MM.1S (cell line): Measurements from ENCODE around the gene B9D2.

Source experiments
- DNase-seq: peaks from one replicate; pipeline ENCODE4 v3.0.0-alpha.2; 2015
- H2AFZ ChIP-seq: fragments of 300-600 bp; sonication (generic); 2 replicates; pipeline ENCODE4 v1.6.0; 2016; ENCODE audit warnings: antibody characterized with exemption, low read length
- H3F3A ChIP-seq: fragments of 300-600 bp; sonication (generic); 2 replicates; pipeline ENCODE4 v1.6.1; 2016; ENCODE audit warnings: mild to moderate bottlenecking, antibody characterized with exemption, low read length, moderate library complexity, mixed read lengths; ENCODE audit not compliant: insufficient read depth
- H3K27ac ChIP-seq: fragments of 300-600 bp; sonication (generic); 2 replicates; pipeline ENCODE4 v1.5.1; 2016; ENCODE audit warnings: mild to moderate bottlenecking, low read length
- H3K27me3 ChIP-seq: fragments of 300-600 bp; sonication (generic); replicated peaks from 2 replicates; pipeline ENCODE4 v1.6.0; 2016; ENCODE audit warnings: low read length; ENCODE audit not compliant: insufficient read depth
- H3K36me3 ChIP-seq: fragments of 300-600 bp; sonication (generic); replicated peaks from 2 replicates; pipeline ENCODE4 v1.6.1; 2016; ENCODE audit warnings: mild to moderate bottlenecking, low read length, mixed read lengths; ENCODE audit not compliant: insufficient read depth
- H3K4me1 ChIP-seq: fragments of 300-600 bp; sonication (generic); 2 replicates; pipeline ENCODE4 v1.6.1; 2016; ENCODE audit warnings: low read length, mixed read lengths
- H3K4me2 ChIP-seq: fragments of 300-600 bp; sonication (generic); 2 replicates; pipeline ENCODE4 v1.6.0; 2016; ENCODE audit warnings: low read depth, low read length
- H3K4me3 ChIP-seq: fragments of 300-600 bp; sonication (generic); 2 replicates; pipeline ENCODE4 v1.5.1; 2016; ENCODE audit warnings: low read length, mixed read lengths
- H3K79me2 ChIP-seq: fragments of 300-600 bp; sonication (generic); 2 replicates; pipeline ENCODE4 v1.6.1; 2016; ENCODE audit warnings: mixed run types, low read length, mixed read lengths
- H3K9ac ChIP-seq: fragments of 300-600 bp; sonication (generic); 2 replicates; pipeline ENCODE4 v1.6.1; 2016; ENCODE audit warnings: low read length, mixed read lengths
- H3K9me2 ChIP-seq: fragments of 300-600 bp; sonication (generic); replicated peaks from 2 replicates; pipeline ENCODE4 v1.6.1; 2016; ENCODE audit warnings: mild to moderate bottlenecking, low read length, mixed read lengths; ENCODE audit not compliant: insufficient read depth
- H3K9me3 ChIP-seq: fragments of 300-600 bp; sonication (generic); replicated peaks from 2 replicates; pipeline ENCODE4 v1.6.1; 2016; ENCODE audit warnings: mild to moderate bottlenecking, low read length, mixed read lengths; ENCODE audit not compliant: insufficient read depth
- H4K20me1 ChIP-seq: fragments of 300-600 bp; sonication (generic); 2 replicates; pipeline ENCODE4 v1.6.1; 2016; ENCODE audit warnings: mild to moderate bottlenecking, low read length, moderate library complexity, mixed read lengths; ENCODE audit not compliant: insufficient read depth
- EZH2 ChIP-seq: fragments of 300-600 bp; sonication (generic); optimal IDR thresholded peaks from 2 replicates; pipeline ENCODE3; 2017; ENCODE audit warnings: low read depth, mild to moderate bottlenecking, antibody characterized with exemption, low read length, mixed read lengths
- EZH2phosphoT487 ChIP-seq: fragments of 300-600 bp; sonication (generic); IDR thresholded peaks from 2 replicates; pipeline ENCODE4 v1.6.1; 2018; ENCODE audit warnings: antibody characterized with exemption, low read length
- TF ChIP-seq, protein P1 (sequence below): fragments of 300-600 bp; sonication (generic); IDR thresholded peaks from 2 replicates; pipeline ENCODE4 v1.5.1; 2016; ENCODE audit warnings: antibody characterized with exemption, low read length, mixed read lengths

Gene B9D2

DNA sequence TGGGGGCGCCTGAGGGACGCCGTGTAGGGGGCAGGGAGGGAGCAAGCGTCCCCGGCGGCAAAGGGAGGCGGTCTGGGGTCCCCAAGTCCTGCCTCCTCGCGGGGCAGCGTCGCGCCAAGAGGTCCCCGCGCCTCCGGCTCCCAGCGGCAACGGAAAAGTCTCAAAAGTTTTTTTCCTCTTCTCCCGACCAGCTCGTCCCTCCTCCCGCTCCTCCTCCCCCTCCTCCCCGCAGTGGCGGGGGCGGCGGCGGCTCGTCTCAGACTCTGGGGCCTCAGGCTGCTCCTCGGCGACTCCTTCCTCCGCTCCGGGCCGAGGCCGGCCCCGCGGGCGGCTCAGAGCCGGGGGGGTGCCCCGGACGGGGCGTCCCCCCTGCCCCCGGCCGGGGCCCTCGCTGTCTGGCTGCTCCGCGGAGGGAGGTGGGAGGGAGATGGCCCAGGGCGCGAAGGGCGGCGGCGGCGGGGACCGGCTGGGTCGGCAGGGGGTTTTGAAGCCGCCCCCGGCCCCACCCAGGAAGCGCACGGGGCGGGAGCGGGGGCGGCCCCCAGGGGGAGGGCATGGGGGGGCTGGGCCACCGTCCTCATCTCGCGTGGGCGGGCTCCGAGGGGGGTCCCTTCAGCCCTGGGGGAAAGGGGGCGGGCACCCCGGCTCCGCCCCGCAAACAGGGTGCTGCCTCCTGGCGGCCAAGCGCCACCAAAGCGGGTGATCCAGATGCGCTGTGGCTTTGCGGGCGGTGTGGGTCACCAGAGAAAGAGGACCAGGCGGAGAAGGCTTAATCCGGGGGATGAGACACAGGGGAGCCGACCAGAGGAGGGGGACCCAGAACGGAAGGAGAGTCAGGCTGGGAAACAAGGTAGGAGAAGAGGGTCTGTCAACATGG is 10.2 kb downstream of the B9D2 start, which contains the start of gene TGFB1:
Gene TGFB1 (minus strand): TSS at position 457 of the 877 bp plus-strand sequence. CDS start 878 bp downstream, outside the sequence.
- peaks cover 11% of the 10 kb centered on the region for H3F3A ChIP-seq
- H4K20me1 ChIP-seq = no peaks in the 10 kb centered on the region
- H3K9ac ChIP-seq = peak within 1 kb of the TSS; percentile 67
- H3K9me2 ChIP-seq = no peaks in the 10 kb centered on the region
- H3K4me2 ChIP-seq = peak within 1 kb of the TSS; percentile 96
- peak; percentile 84 for DNase-seq
- H3K27me3 ChIP-seq = no peaks in the 10 kb centered on the region
- H3K79me2 ChIP-seq = peaks cover 3% of the 10 kb centered on the region; the same call in 1 of the 2 replicates
- peak within 1 kb of the TSS; percentile 87 for H2AFZ ChIP-seq
- H3K4me3 ChIP-seq = peak within 1 kb of the TSS; percentile 91
- peak within 1 kb of the TSS; percentile 32; the same call in 1 of the 2 replicates for H3K27ac ChIP-seq
- TF ChIP-seq EZH2 (no peak), EZH2phosphoT487 (no peak)
- TF ChIP-seq, protein P1, sequence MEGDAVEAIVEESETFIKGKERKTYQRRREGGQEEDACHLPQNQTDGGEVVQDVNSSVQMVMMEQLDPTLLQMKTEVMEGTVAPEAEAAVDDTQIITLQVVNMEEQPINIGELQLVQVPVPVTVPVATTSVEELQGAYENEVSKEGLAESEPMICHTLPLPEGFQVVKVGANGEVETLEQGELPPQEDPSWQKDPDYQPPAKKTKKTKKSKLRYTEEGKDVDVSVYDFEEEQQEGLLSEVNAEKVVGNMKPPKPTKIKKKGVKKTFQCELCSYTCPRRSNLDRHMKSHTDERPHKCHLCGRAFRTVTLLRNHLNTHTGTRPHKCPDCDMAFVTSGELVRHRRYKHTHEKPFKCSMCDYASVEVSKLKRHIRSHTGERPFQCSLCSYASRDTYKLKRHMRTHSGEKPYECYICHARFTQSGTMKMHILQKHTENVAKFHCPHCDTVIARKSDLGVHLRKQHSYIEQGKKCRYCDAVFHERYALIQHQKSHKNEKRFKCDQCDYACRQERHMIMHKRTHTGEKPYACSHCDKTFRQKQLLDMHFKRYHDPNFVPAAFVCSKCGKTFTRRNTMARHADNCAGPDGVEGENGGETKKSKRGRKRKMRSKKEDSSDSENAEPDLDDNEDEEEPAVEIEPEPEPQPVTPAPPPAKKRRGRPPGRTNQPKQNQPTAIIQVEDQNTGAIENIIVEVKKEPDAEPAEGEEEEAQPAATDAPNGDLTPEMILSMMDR = peak; percentile 83
- peaks cover 8% of the 10 kb centered on the region; the same call in 1 of the 2 replicates for H3K4me1 ChIP-seq
- H3K36me3 ChIP-seq = no peaks in the 10 kb centered on the region
- no peaks in the 10 kb centered on the region for H3K9me3 ChIP-seq

DNA sequence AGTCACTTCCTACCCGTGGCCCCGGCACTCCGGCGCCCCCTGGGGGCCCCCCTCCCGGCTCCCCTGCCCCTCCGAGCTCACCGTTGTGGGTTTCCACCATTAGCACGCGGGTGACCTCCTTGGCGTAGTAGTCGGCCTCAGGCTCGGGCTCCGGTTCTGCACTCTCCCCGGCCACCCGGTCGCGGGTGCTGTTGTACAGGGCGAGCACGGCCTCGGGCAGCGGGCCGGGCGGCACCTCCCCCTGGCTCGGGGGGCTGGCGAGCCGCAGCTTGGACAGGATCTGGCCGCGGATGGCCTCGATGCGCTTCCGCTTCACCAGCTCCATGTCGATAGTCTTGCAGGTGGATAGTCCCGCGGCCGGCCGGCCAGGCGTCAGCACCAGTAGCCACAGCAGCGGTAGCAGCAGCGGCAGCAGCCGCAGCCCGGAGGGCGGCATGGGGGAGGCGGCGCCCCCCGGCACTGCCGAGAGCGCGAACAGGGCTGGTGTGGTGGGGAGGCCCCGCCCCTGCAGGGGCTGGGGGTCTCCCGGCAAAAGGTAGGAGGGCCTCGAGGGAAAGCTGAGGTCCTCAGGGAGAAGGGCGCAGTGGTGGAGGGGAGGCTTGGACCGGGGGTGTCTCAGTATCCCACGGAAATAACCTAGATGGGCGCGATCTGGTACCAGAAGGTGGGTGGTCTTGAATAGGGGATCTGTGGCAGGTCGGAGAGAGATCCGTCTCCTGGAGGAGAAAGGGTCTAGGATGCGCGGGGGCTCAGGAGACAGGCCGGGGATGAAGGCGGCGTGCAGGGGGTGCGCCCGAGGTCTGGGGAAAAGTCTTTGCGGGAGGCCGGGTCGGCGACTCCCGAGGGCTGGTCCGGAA is 11.1 kb downstream of the B9D2 start:
- Histone ChIP-seq H3K4me3 (peak overlapping the region; percentile 91), H3F3A (peaks cover 11% of the 10 kb centered on the region), H3K27ac (peak overlapping the region; percentile 32; the same call in 1 of the 2 replicates), H3K4me1 (peaks cover 8% of the 10 kb centered on the region; the same call in 1 of the 2 replicates), H4K20me1 (no peaks in the 10 kb centered on the region), H3K9me2 (no peaks in the 10 kb centered on the region), H3K79me2 (peaks cover 3% of the 10 kb centered on the region; the same call in 1 of the 2 replicates), H3K27me3 (no peaks in the 10 kb centered on the region), H3K9me3 (no peaks in the 10 kb centered on the region), H3K36me3 (no peaks in the 10 kb centered on the region), H3K4me2 (peak overlapping the region; percentile 96), H2AFZ (peak overlapping the region; percentile 87), H3K9ac (peak overlapping the region; percentile 67)
- TF ChIP-seq EZH2phosphoT487 = no peak
- TF ChIP-seq, protein P1 = peak; percentile 70
- peak; percentile 70 for DNase-seq

DNA sequence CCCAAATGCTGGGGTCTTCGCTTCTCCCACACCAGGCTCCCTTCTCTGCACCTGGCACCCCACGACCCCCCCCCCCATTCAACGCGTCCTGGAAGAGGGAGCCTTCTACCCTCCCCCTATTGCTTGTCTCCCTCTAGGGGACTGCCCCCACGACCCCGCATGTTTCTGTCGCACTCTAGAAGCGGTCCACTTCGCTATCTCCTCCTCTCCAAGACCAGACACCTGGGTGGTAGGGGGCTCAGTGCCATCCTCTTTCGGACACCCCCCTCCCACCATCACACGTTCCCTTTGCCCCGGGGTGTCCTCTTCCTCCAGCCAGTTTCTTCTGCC is 11.7 kb downstream of the B9D2 start:
- Histone ChIP-seq H3F3A (peaks cover 11% of the 10 kb centered on the region), H3K36me3 (no peaks in the 10 kb centered on the region), H4K20me1 (no peaks in the 10 kb centered on the region), H3K27me3 (no peaks in the 10 kb centered on the region), H3K4me2 (peak overlapping the region; percentile 96), H2AFZ (peak overlapping the region; percentile 87), H3K27ac (no peak overlapping the region), H3K9me3 (no peaks in the 10 kb centered on the region), H3K9me2 (no peaks in the 10 kb centered on the region), H3K4me1 (peaks cover 8% of the 10 kb centered on the region; the same call in 1 of the 2 replicates), H3K9ac (peak overlapping the region; percentile 67; the same call in 1 of the 2 replicates), H3K4me3 (peak overlapping the region; percentile 91), H3K79me2 (peaks cover 3% of the 10 kb centered on the region; the same call in 1 of the 2 replicates)
- no peak for DNase-seq
- TF ChIP-seq, protein P1 = no peak
- TF ChIP-seq EZH2 (no peak), EZH2phosphoT487 (no peak)
